AG09309 (cell line): ENCODE measurements around the gene HOXD9.

Experiments
- DNase-seq: peaks from one replicate; pipeline ENCODE4 v3.0.0-alpha.2; 2010; ENCODE audit warnings: low read depth
- H3K4me3 ChIP-seq: 2 replicates; pipeline ENCODE4 v1.5.1; 2011; ENCODE audit warnings: mild to moderate bottlenecking, low read depth, low read length, moderate library complexity; ENCODE audit not compliant: control insufficient read depth
- TF ChIP-seq, protein P1 (sequence below): IDR thresholded peaks from 2 replicates; pipeline ENCODE4 v1.5.1; 2011; ENCODE audit warnings: mild to moderate bottlenecking, low read depth, low read length, inconsistent platforms; ENCODE audit not compliant: insufficient read depth, control insufficient read depth; ENCODE audit errors: missing control alignments

The HOXD9 gene

DNA sequence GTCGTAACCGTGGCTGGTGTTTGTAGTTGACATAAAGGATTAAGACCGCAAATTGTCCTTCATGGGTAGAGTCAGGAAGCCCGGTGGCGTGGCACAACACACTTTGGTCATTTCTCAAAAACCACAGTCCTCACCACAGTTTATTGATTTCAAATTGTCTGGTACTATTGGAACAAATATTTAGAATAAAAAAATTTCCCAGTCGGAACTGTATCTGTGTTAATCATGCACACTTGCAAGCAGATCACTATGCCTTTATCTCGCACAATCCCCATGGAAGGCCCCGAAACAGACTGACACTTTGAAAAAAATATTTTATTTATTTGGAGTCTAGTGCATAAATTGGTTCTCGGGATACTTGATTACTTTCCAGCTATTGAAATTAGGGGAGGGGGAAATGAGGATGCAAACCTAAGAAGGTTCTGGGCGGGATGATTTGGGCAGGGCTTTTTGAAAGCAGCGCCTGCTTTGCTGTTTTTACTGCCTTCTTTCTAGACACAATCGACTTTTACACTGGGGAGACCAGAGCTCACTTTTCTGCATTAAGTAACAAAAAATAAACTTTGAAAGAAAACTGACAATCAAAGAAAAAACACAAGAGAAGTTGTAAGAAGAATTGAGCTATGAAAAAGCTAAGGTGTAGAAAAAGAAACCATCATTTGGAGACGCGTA is 50.5 kb downstream of the HOXD9 start:
- no peak overlapping the region for H3K4me3 ChIP-seq
- no peak for DNase-seq
- TF ChIP-seq, protein P1, sequence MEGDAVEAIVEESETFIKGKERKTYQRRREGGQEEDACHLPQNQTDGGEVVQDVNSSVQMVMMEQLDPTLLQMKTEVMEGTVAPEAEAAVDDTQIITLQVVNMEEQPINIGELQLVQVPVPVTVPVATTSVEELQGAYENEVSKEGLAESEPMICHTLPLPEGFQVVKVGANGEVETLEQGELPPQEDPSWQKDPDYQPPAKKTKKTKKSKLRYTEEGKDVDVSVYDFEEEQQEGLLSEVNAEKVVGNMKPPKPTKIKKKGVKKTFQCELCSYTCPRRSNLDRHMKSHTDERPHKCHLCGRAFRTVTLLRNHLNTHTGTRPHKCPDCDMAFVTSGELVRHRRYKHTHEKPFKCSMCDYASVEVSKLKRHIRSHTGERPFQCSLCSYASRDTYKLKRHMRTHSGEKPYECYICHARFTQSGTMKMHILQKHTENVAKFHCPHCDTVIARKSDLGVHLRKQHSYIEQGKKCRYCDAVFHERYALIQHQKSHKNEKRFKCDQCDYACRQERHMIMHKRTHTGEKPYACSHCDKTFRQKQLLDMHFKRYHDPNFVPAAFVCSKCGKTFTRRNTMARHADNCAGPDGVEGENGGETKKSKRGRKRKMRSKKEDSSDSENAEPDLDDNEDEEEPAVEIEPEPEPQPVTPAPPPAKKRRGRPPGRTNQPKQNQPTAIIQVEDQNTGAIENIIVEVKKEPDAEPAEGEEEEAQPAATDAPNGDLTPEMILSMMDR, result no peak

DNA sequence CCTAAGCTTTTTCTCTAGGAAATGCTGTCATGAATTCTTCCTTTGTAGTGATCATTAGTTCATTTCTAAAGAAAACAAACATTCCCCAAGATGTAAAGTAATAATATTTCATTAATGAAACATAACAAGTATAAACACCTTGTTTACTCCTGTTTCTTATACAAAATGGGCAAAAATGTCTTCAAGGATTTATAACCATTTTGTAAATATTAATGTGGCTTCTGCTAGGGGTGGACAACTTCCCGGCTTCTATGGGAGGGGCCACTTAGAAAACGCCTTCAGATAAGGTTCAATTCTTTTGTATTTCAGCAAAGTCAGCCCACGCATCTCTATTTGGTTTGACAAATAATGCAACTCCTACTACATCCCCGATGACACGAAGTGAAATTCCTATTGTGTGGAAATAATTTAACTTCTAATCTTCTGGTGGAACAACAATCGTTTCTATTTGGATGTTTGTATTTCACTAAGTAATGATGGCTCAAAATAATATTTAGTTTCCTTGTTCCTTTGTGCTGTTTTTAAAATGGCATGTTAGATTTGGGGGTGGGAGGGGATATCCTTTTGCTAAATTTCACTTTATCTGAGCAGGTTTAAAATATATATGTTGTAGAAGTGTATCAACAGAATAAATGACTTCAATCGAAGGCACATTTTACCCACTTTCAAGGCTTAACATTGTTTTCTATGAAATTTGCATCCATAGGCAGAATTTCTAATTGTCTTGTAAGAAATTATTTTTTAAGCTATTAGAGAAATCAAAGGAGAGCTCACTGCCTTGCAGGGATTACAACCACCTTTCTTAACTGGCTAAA is 51.3 kb downstream of the HOXD9 start:
- TF ChIP-seq, protein P1, result no peak
- H3K4me3 ChIP-seq, result no peak overlapping the region
- no peak for DNase-seq

DNA sequence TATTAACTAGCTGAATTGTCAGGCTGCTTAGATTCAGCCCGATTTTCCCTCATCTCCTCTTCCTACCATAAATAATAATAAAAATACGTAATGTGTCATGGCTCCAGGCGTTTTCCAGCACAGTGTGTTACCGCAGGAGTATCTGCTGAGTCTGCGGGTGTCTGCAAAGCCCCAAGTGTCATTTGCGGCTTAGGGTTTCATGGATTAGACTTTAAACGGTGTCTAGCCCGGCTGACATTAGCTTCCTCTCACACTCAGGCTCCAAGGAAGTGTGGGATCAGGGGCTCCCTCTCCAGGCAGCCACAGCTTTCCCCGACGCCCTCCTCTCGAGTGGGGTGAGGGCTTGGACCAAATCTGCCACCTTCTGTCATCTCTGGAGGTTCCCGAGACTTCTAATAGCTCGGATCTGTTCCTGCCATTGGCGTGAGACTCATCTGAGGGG is 51.9 kb downstream of the HOXD9 start:
- H3K4me3 ChIP-seq, result no peak overlapping the region
- no peak for DNase-seq
- TF ChIP-seq, protein P1, result no peak
